Adrenal gland (tissue), 12 donors: ENCODE results near the gene YWHAB. TPM values are rescaled to one million over a fixed set of nuclear protein-coding genes. Genes with fewer than 3 reads are reported as not detected.

Experiments used
- DNase-seq, 7 donors: peaks; one replicate each; pipeline ENCODE4 v3.0.0-alpha.2; 2019 to 2020
- H3K27ac ChIP-seq, 5 donors: fragments of 200-600 bp; sonication (generic) in 4 of 5; 1 replicate in 3 of 5; 2 replicates in 2 of 5; pipeline versions ENCODE4 v1.5.1 to v1.8.0; 2016 to 2020; ENCODE audit warnings: mild to moderate bottlenecking in 1 of 5
- H3K27me3 ChIP-seq: fragments of 200-600 bp; 2 replicates; pipeline ENCODE4 v1.8.0; 2021
- H3K36me3 ChIP-seq, 2 donors: fragments of 200-600 bp; replicated peaks in 1 of 2; 1 replicate in 1 of 2; 2 replicates in 1 of 2; pipeline versions ENCODE4 v1.5.1 to v1.8.0; 2018 to 2022
- H3K4me1 ChIP-seq, 2 donors: fragments of 200-600 bp; replicated peaks in 1 of 2; 1 replicate in 1 of 2; 2 replicates in 1 of 2; pipeline versions ENCODE4 v1.5.1 to v1.8.0; 2018 to 2021
- H3K4me3 ChIP-seq, 4 donors: fragments of 200-600 bp; sonication (generic) in 3 of 4; one replicate each; pipeline ENCODE4 v1.5.1; 2016 to 2018
- H3K9me3 ChIP-seq, 3 donors: fragments of 200-600 bp; sonication (generic) in 1 of 3; replicated peaks in 1 of 3; 1 replicate in 2 of 3; 2 replicates in 1 of 3; pipeline versions ENCODE4 v1.5.1 to v1.8.0; 2016 to 2021
- POLR2A ChIP-seq, 2 donors: fragments of 450-650 bp; IDR thresholded peaks; one replicate each; pipeline ENCODE4 v1.6.1; 2017; ENCODE audit warnings: antibody characterized with exemption in 2 of 2, mild to moderate bottlenecking in 2 of 2, moderate library complexity in 1 of 2
- WGBS, 4 donors: extraction: QIAGEN DNeasy Blood & Tissue Kit in 2 of 4; methylation state at CpG; one replicate each; pipeline versions ENCODE4 v1.1.5 to v1.1.7; 2013 to 2017; 5-methylcytosine and 5-hydroxymethylcytosine counted together
- intact Hi-C, 2 donors: fragments of 100-400 bp; cut with DNase I; formaldehyde crosslinking; loops; one replicate each; pipeline versions ENCODE4 v1.14.1 to v1.15.0; 2022 to 2023
- polyA plus RNA-seq, 3 donors: library from polyadenylated mRNA; stranded (reverse); fragments of 200-250 nt in 2 of 3; fragments of 350-450 nt in 1 of 3; fragmentation: Illumina TruSeq in 1 of 3; extraction: RNeasy Lipid Tissue Mini Kit (QIAGEN cat#74804) in 1 of 3; gene quantifications; one replicate each; pipeline ENCODE4 v1.2.3, GENCODE V29; 2013 to 2014
- total RNA-seq, 9 donors: library from RNA; depleted of rRNA in 4 of 9; stranded (reverse); fragments of >200 nt in 4 of 9; fragments of 120-200 nt in 1 of 9; fragmentation: NEBNext Ultra II Directional in 1 of 9; extraction: Animal tissue kit (Norgen Biotek cat#: 25700) in 1 of 9; gene quantifications; one replicate each; pipeline versions ENCODE4 v1.1.0 to v1.2.4, GENCODE V29; 2013 to 2023
- TF ChIP-seq, protein P1 (sequence below), 6 experiments: fragments of 450-650 bp in 4 of 6; fragments of 200-600 bp in 2 of 6; sonication (generic) in 1 of 6; IDR thresholded peaks; 1 replicate in 5 of 6; 2 replicates in 1 of 6; pipeline versions ENCODE4 v1.5.1 to v1.8.0; 2016 to 2021; ENCODE audit warnings: antibody characterized with exemption in 6 of 6, mild to moderate bottlenecking in 2 of 6, moderate library complexity in 1 of 6
- donor health status: healthy with polysubstance abuse.
- donor health status: Bipolar disorder and iron deficiency.
- donor health status: DM: yes; HTN: yes; CAD: no.
- donor health status: DM: no; HTN: no; CAD: no.
- donor health status: DM: no; HTN: no; CAD: no.
- donor health status: DM: yes; HTN: yes; CAD: no.

YWHAB gene
- total and polyA plus RNA-seq, 12 donors: 53.1 to 293 (median 143) TPM

DNA sequence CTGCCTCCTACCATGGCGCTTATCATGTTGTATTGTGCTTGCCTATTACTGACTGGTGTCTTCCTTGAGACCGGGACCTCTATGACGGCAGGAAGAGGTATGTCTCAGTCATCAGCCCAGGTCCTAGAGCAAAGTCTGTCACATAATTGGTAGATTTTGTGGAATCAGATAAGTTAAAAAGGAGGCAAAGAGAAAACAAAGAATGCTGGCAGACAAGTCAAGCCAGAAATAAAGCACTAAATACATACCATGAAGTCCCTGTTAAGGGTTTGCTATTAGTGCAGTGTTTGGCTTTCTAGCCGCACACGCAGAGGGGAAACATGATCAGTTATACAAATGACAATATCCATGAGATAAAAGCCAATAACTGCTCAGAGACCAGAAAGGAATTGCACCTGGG, 68.7 kb downstream of the YWHAB start:
- DNase-seq: no peak
- WGBS, 4 donors: 90 to 96% (median 93%) methylated on average over 5 of the region's 5 CpGs
- Histone ChIP-seq H3K4me3 (no peak overlapping the region), H3K9me3 (no peaks in the 10 kb centered on the region), H3K27ac (no peak overlapping the region), H3K27me3 (no peaks in the 10 kb centered on the region), H3K36me3 (peaks cover 0 to 69% of the 10 kb centered on the region in 2 donors), H3K4me1 (peaks cover 0 to 11% of the 10 kb centered on the region in 2 donors)
- TF ChIP-seq POLR2A (IDR thresholded peaks at IDR 0.05): no peak
- TF ChIP-seq, protein P1, sequence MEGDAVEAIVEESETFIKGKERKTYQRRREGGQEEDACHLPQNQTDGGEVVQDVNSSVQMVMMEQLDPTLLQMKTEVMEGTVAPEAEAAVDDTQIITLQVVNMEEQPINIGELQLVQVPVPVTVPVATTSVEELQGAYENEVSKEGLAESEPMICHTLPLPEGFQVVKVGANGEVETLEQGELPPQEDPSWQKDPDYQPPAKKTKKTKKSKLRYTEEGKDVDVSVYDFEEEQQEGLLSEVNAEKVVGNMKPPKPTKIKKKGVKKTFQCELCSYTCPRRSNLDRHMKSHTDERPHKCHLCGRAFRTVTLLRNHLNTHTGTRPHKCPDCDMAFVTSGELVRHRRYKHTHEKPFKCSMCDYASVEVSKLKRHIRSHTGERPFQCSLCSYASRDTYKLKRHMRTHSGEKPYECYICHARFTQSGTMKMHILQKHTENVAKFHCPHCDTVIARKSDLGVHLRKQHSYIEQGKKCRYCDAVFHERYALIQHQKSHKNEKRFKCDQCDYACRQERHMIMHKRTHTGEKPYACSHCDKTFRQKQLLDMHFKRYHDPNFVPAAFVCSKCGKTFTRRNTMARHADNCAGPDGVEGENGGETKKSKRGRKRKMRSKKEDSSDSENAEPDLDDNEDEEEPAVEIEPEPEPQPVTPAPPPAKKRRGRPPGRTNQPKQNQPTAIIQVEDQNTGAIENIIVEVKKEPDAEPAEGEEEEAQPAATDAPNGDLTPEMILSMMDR (IDR thresholded peaks at IDR 0.05): no peak
- intact Hi-C loops: no loop called here

DNA sequence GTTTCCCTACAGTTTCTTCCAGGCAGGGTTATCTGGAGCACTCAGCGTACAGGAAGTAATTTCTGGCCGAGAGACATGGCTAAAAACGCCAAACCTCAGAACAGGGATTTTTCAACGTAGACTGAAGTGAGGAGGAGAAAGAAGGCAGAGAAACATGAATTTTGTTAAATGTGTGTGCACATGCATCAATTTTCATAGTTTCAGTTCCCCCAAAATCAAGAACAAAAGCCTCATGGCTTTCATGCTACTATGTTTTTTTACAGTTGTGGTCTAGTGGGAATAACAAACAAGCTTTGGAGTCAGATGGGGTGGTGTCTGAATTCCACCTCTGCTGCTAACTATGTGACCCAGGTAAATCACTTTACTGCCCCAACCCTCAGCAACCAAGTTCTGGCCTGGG, 69.8 kb downstream of the YWHAB start:
- intact Hi-C loops: no loop called here
- Histone ChIP-seq H3K36me3 (peaks cover 0 to 58% of the 10 kb centered on the region in 2 donors), H3K27ac (no peak overlapping the region), H3K4me3 (no peak overlapping the region), H3K27me3 (no peaks in the 10 kb centered on the region), H3K9me3 (no peaks in the 10 kb centered on the region), H3K4me1 (peaks cover 0 to 16% of the 10 kb centered on the region in 2 donors)
- 74 to 82% (median 77%) methylated on average over 4 of the region's 4 CpGs for WGBS, 4 donors
- TF ChIP-seq, protein P1 (IDR thresholded peaks at IDR 0.05): no peak
- TF ChIP-seq POLR2A (IDR thresholded peaks at IDR 0.05): no peak
- no peak for DNase-seq

DNA sequence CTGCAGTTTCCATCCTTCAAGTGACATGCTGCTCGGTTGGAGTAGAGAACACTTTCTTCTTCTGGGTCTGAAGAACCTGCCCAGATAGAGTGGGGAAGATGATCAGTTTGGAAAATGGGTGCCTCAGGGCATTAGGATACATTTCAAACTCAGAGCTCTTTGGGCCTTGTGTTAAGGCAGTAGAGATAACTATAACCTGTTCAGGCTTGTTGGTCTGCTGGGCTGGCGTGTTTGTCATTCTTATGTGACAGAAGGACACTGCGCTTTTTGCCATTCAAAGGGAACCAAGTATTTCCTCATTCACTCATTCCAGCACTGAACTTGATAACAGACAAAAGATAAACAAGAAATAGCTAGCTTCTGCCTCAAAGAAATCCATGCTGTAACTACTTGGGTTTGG, 70.9 kb downstream of the YWHAB start:
- no peaks in the 10 kb centered on the region for H3K9me3 ChIP-seq
- intact Hi-C loops: no loop called here
- H3K36me3 ChIP-seq: peaks cover 0 to 47% of the 10 kb centered on the region in 2 donors
- peaks cover 0 to 22% of the 10 kb centered on the region in 2 donors for H3K4me1 ChIP-seq
- H3K4me3 ChIP-seq: no peak overlapping the region
- no peak overlapping the region for H3K27ac ChIP-seq
- no peak for DNase-seq
- 88 to 100% (median 93%) methylated on average over 3 of the region's 3 CpGs for WGBS, 4 donors
- no peak for TF ChIP-seq POLR2A (IDR thresholded peaks at IDR 0.05)
- TF ChIP-seq, protein P1 (IDR thresholded peaks at IDR 0.05): no peak
- H3K27me3 ChIP-seq: no peaks in the 10 kb centered on the region

Other genes starting within 250 kb of the YWHAB start
- 10 to 100 TPM in 5 of 9 donors, 1 to 10 TPM in 4; 3.5 to 16.4 (median 11.8) TPM for gene ADA, start 234.0 kb upstream of the YWHAB start, total RNA-seq
- 10 to 100 TPM in 1 of 3 donors, 1 to 10 TPM in 2; 3.4 to 10.4 (median 9.6) TPM for gene ADA, start 234.0 kb upstream of the YWHAB start, polyA plus RNA-seq
- gene CCN5, start 170.3 kb upstream of the YWHAB start, total RNA-seq: 100 to 1,000 TPM in 2 of 9 donors, 10 to 100 TPM in 7; 14.0 to 115 (median 62.0) TPM
- gene CCN5, start 170.3 kb upstream of the YWHAB start, polyA plus RNA-seq: 10 to 100 TPM in 2 of 3 donors, 1 to 10 TPM in 1; 8.0 to 47.3 (median 19.1) TPM
- gene KCNK15, start 139.8 kb upstream of the YWHAB start, total RNA-seq: 10 to 100 TPM in 1 of 9 donors, 1 to 10 TPM in 6, under 1 TPM in 2; 0.44 to 11.0 (median 2.8) TPM
- gene KCNK15, start 139.8 kb upstream of the YWHAB start, polyA plus RNA-seq: under 1 TPM; 0.42 to 0.84 (median 0.56) TPM
- gene RIMS4, start 75.2 kb upstream of the YWHAB start, total RNA-seq: 1 to 10 TPM in 3 of 9 donors, under 1 TPM in 5, not detected in 1; 0.11 to 6.3 (median 0.67) TPM
- 1 to 10 TPM in 1 of 3 donors, under 1 TPM in 2; 0.54 to 1.5 (median 0.86) TPM for gene RIMS4, start 75.2 kb upstream of the YWHAB start, polyA plus RNA-seq
- 10 to 100 TPM in 6 of 9 donors, 1 to 10 TPM in 3; 2.8 to 31.2 (median 10.5) TPM for gene PABPC1L, start 24.4 kb downstream of the YWHAB start, total RNA-seq
- 10 to 100 TPM in 2 of 3 donors, 1 to 10 TPM in 1; 3.9 to 90.3 (median 69.5) TPM for gene PABPC1L, start 24.4 kb downstream of the YWHAB start, polyA plus RNA-seq
- 100 to 1,000 TPM in 1 of 9 donors, 10 to 100 TPM in 8; 20.7 to 178 (median 52.1) TPM for gene TOMM34, start 74.7 kb downstream of the YWHAB start, total RNA-seq
- 100 to 1,000 TPM in 1 of 3 donors, 10 to 100 TPM in 2; 17.8 to 120 (median 30.7) TPM for gene TOMM34, start 74.7 kb downstream of the YWHAB start, polyA plus RNA-seq
- gene STK4, start 80.8 kb downstream of the YWHAB start, total RNA-seq: 10 to 100 TPM; 15.0 to 39.3 (median 33.9) TPM
- gene STK4, start 80.8 kb downstream of the YWHAB start, polyA plus RNA-seq: 10 to 100 TPM in 2 of 3 donors, 1 to 10 TPM in 1; 7.1 to 24.6 (median 11.1) TPM
- gene KCNS1, start 215.4 kb downstream of the YWHAB start, total RNA-seq: 1 to 10 TPM in 4 of 9 donors, under 1 TPM in 5; 0.21 to 3.7 (median 0.87) TPM
- under 1 TPM; 0.24 to 0.30 (median 0.29) TPM for gene KCNS1, start 215.4 kb downstream of the YWHAB start, polyA plus RNA-seq
- gene WFDC5, start 229.5 kb downstream of the YWHAB start, total RNA-seq: not detected
- gene WFDC5, start 229.5 kb downstream of the YWHAB start, polyA plus RNA-seq: not detected
- gene WFDC12, start 238.8 kb downstream of the YWHAB start, total RNA-seq: not detected
- not detected for gene WFDC12, start 238.8 kb downstream of the YWHAB start, polyA plus RNA-seq